Measurements from ENCODE around the gene DEPDC4.
"Not testable (repeated sequence)": the region's sequence is repeated elsewhere in the genome, so short reads cannot be mapped to it uniquely, and the experiment has no call there.

Gene DEPDC4

DNA sequence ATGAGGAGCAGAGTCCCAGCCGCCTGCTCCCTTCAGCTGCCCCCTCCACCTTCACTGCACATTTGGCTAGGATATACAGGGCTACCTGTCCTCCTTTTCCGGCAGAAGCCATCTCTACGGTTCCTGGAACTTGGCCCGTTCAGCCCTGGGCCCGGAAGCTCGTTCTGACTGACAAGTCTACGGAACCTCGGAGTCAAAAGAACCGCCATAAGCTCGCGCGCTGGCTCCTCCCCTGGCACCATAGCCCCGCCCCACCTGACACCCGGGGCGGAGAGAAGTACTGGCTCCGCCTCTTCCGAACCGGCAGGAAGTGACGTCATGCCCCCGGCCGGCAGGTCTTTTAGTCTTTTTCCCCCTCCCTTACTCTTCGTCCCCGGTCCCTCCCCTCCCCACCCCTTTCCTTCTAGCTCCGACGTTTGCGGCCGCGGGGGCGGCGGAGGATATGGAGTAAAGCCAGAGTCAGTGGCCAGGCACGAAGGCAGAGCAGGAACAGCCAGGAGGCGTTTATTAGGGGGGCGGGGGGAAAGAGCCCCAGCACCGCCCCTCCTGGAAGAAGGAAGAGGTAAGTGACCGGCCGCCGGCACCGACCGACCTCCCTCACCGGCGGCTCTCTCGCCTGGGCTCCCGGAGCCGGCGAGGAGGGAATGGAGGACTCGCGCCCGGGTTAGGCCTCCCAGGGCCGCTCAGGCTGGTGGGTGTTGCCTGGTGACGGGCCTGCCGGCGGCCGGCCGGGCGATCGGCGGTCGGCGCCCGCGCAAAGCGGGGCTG, at the start of gene DEPDC4, which contains the start of gene SCYL2:
Gene DEPDC4, minus strand, starts transcription at position 245 of the 768 bp plus-strand sequence. Its CDS starts 3 bp downstream, at position 242.
Gene SCYL2, plus strand, starts transcription at position 343 of the 768 bp plus-strand sequence. CDS start 15,794 bp downstream, outside the sequence.
- peak within 1 kb of the TSS; percentile 92 for H3K9ac ChIP-seq (ENCODE audit: low read depth, low read length)
- H3K27me3 ChIP-seq (ENCODE audit: insufficient read depth, low read length): no peaks in the 10 kb centered on the region
- H3K4me1 ChIP-seq (ENCODE audit: insufficient read depth, low read length): peaks cover 6% of the 10 kb centered on the region; the same call in 1 of the 2 replicates
- peak within 1 kb of the TSS; percentile 98 for H3K4me3 ChIP-seq (ENCODE audit: low read length)
- H3K9me3 ChIP-seq (ENCODE audit: insufficient read depth, low read depth, low read length): no peaks in the 10 kb centered on the region
- no peaks in the 10 kb centered on the region for H3K36me3 ChIP-seq (ENCODE audit: insufficient read depth, low read depth, low read length)
- peak within 1 kb of the TSS; percentile 83 for H3K27ac ChIP-seq (ENCODE audit: low read length)

DNA sequence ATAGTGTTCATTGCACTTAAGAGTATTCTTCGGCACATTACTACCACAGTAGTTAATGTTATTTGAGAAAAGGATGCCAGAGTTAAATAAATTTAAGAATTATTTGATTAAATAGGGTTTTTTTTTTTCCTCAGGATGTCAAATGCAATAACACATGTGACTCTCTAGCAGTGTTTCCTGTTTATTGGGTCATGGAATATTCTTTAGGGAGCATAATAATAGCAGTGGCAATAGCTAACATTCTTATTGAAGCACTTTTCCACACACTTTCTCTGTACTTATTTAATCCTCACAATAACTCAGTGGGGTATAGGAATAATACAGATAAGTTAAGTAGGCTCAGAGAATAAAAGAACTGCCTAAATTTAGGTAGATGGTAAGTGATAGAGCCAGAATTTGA, 44.4 kb upstream of the DEPDC4 start:
- no peak overlapping the region for H3K27ac ChIP-seq (ENCODE audit: low read length)
- H3K36me3 ChIP-seq (ENCODE audit: insufficient read depth, low read depth, low read length): peaks cover 44% of the 10 kb centered on the region
- H3K9ac ChIP-seq (ENCODE audit: low read depth, low read length): no peak overlapping the region
- H3K4me3 ChIP-seq (ENCODE audit: low read length): no peak overlapping the region
- no peaks in the 10 kb centered on the region for H3K27me3 ChIP-seq (ENCODE audit: insufficient read depth, low read length)
- no peaks in the 10 kb centered on the region for H3K4me1 ChIP-seq (ENCODE audit: insufficient read depth, low read length)
- H3K9me3 ChIP-seq (ENCODE audit: insufficient read depth, low read depth, low read length): no peaks in the 10 kb centered on the region

- not testable (repeated sequence) for H3K4me1 ChIP-seq (ENCODE audit: insufficient read depth, low read length); H3K9me3 ChIP-seq (ENCODE audit: insufficient read depth, low read depth, low read length); H3K4me3 ChIP-seq (ENCODE audit: low read length); H3K27ac ChIP-seq (ENCODE audit: low read length); H3K27me3 ChIP-seq (ENCODE audit: insufficient read depth, low read length); H3K9ac ChIP-seq (ENCODE audit: low read depth, low read length)
- peaks cover 26% of the 10 kb centered on the region for H3K36me3 ChIP-seq (ENCODE audit: insufficient read depth, low read depth, low read length)
Observed at GRCh38 chr12:100308138-100308537, 41.3 kb upstream of the DEPDC4 start.

GRCh38 chr12:100304334-100304733, 37.5 kb upstream of the DEPDC4 start:
- H3K9me3 ChIP-seq (ENCODE audit: insufficient read depth, low read depth, low read length); H3K9ac ChIP-seq (ENCODE audit: low read depth, low read length); H3K4me3 ChIP-seq (ENCODE audit: low read length); H3K4me1 ChIP-seq (ENCODE audit: insufficient read depth, low read length); H3K27ac ChIP-seq (ENCODE audit: low read length); H3K27me3 ChIP-seq (ENCODE audit: insufficient read depth, low read length): not testable (repeated sequence)
- H3K36me3 ChIP-seq (ENCODE audit: insufficient read depth, low read depth, low read length): peaks cover 37% of the 10 kb centered on the region

DNA sequence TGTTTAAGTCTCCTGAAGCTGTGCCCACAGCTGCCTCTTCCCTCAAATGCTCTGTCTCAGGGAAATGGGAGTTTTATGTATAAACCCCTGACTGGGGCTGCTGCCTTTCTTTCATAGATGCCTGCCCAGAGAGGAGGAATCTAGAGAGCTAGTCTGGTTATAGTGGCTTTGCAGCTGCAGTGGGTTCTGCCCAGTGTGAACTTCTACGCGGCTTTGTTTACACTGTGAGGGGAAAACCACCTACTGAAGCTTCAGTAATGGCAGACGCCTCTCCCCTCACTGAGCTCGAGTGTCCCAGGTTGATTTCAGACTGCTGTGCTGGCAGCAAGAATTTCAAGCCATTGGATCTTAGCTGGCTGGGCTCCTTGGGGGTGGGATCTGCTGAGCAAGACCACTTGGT, 37.0 kb upstream of the DEPDC4 start:
- Histone ChIP-seq H3K4me3 (ENCODE audit: low read length) (no peak overlapping the region), H3K4me1 (ENCODE audit: insufficient read depth, low read length) (no peaks in the 10 kb centered on the region), H3K27me3 (ENCODE audit: insufficient read depth, low read length) (no peaks in the 10 kb centered on the region), H3K9ac (ENCODE audit: low read depth, low read length) (no peak overlapping the region), H3K27ac (ENCODE audit: low read length) (no peak overlapping the region), H3K36me3 (ENCODE audit: insufficient read depth, low read depth, low read length) (peaks cover 41% of the 10 kb centered on the region), H3K9me3 (ENCODE audit: insufficient read depth, low read depth, low read length) (no peaks in the 10 kb centered on the region; the same call in 1 of the 2 replicates)

GRCh38 chr12:100302081-100302480, 35.2 kb upstream of the DEPDC4 start:
- no peaks in the 10 kb centered on the region for H3K4me1 ChIP-seq (ENCODE audit: insufficient read depth, low read length)
- H3K27me3 ChIP-seq (ENCODE audit: insufficient read depth, low read length): no peaks in the 10 kb centered on the region
- no peaks in the 10 kb centered on the region; the same call in 1 of the 2 replicates for H3K9me3 ChIP-seq (ENCODE audit: insufficient read depth, low read depth, low read length)
- H3K36me3 ChIP-seq (ENCODE audit: insufficient read depth, low read depth, low read length): peaks cover 55% of the 10 kb centered on the region
- H3K27ac ChIP-seq (ENCODE audit: low read length): no peak overlapping the region
- no peak overlapping the region for H3K4me3 ChIP-seq (ENCODE audit: low read length)
- no peak overlapping the region for H3K9ac ChIP-seq (ENCODE audit: low read depth, low read length)

GRCh38 chr12:100295764-100296555, 29.1 kb upstream of the DEPDC4 start:
- Histone ChIP-seq H3K9me3 (ENCODE audit: insufficient read depth, low read depth, low read length) (no peaks in the 10 kb centered on the region), H3K4me3 (ENCODE audit: low read length) (no peak overlapping the region), H3K36me3 (ENCODE audit: insufficient read depth, low read depth, low read length) (peaks cover 53% of the 10 kb centered on the region), H3K27ac (ENCODE audit: low read length) (no peak overlapping the region), H3K4me1 (ENCODE audit: insufficient read depth, low read length) (no peaks in the 10 kb centered on the region), H3K9ac (ENCODE audit: low read depth, low read length) (no peak overlapping the region), H3K27me3 (ENCODE audit: insufficient read depth, low read length) (no peaks in the 10 kb centered on the region)

- not testable (repeated sequence) for H3K9ac ChIP-seq (ENCODE audit: low read depth, low read length); H3K27ac ChIP-seq (ENCODE audit: low read length); H3K4me3 ChIP-seq (ENCODE audit: low read length); H3K4me1 ChIP-seq (ENCODE audit: insufficient read depth, low read length); H3K27me3 ChIP-seq (ENCODE audit: insufficient read depth, low read length); H3K9me3 ChIP-seq (ENCODE audit: insufficient read depth, low read depth, low read length)
- peaks cover 41% of the 10 kb centered on the region for H3K36me3 ChIP-seq (ENCODE audit: insufficient read depth, low read depth, low read length)
Observed at GRCh38 chr12:100294366-100294765, 27.5 kb upstream of the DEPDC4 start.

DNA sequence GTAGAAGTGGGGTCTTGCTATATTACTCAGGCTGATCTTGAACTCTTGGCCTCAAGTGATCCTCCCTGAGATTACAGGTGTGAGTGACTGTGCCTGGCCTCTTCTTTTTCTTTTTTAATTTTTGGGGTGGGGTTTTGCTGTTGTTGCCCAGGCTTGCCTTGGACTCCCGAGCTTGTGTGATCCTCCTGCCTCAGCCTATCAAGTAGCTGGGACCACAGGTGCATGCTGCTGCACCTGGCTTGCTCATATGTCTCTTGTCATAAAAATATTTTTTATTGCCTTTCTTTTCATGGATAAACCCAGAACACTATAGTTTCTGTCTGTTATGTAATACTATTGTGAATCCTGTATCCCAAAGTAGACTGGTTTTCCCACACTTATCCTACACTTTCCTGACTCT, 26.1 kb upstream of the DEPDC4 start:
- Histone ChIP-seq H3K27me3 (ENCODE audit: insufficient read depth, low read length) (no peaks in the 10 kb centered on the region), H3K27ac (ENCODE audit: low read length) (no peak overlapping the region), H3K4me3 (ENCODE audit: low read length) (no peak overlapping the region)

GRCh38 chr12:100290016-100290415, 23.1 kb upstream of the DEPDC4 start:
- Histone ChIP-seq H3K9ac (ENCODE audit: low read depth, low read length) (no peak overlapping the region), H3K36me3 (ENCODE audit: insufficient read depth, low read depth, low read length) (peaks cover 20% of the 10 kb centered on the region), H3K4me1 (ENCODE audit: insufficient read depth, low read length) (no peaks in the 10 kb centered on the region)

More for the DNA sequence above, 26.1 kb upstream of the DEPDC4 start:
- no peaks in the 10 kb centered on the region for H3K9me3 ChIP-seq (ENCODE audit: insufficient read depth, low read depth, low read length)
- peaks cover 30% of the 10 kb centered on the region for H3K36me3 ChIP-seq (ENCODE audit: insufficient read depth, low read depth, low read length)
- H3K4me1 ChIP-seq (ENCODE audit: insufficient read depth, low read length): no peaks in the 10 kb centered on the region
- H3K9ac ChIP-seq (ENCODE audit: low read depth, low read length): no peak overlapping the region

DNA sequence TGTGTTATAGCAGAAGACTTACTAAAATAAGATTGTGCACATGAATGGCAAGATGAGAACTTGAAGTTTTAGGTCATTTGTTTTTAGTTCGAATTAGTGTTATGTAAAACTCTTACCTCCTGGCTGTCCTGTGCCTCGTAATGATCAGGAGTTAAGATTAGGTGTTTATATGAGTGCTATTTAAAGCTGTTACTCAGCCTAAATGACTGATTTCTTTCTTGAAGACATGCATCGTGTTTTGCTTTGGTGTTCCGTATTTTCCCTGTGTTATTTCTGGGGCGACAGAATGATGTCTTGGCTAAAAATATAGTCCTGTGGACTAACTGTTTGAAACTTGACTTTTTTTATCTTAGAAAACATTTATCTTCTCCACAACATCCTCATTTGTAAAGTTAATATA, 22.2 kb upstream of the DEPDC4 start:
- H3K27ac ChIP-seq (ENCODE audit: low read length): no peak overlapping the region
- H3K4me1 ChIP-seq (ENCODE audit: insufficient read depth, low read length): no peaks in the 10 kb centered on the region
- no peak overlapping the region for H3K9ac ChIP-seq (ENCODE audit: low read depth, low read length)

More at GRCh38 chr12:100290016-100290415, 23.1 kb upstream of the DEPDC4 start:
- H3K9me3 ChIP-seq (ENCODE audit: insufficient read depth, low read depth, low read length): no peaks in the 10 kb centered on the region
- no peak overlapping the region for H3K27ac ChIP-seq (ENCODE audit: low read length)
- no peaks in the 10 kb centered on the region for H3K27me3 ChIP-seq (ENCODE audit: insufficient read depth, low read length)
- no peak overlapping the region for H3K4me3 ChIP-seq (ENCODE audit: low read length)

DNA sequence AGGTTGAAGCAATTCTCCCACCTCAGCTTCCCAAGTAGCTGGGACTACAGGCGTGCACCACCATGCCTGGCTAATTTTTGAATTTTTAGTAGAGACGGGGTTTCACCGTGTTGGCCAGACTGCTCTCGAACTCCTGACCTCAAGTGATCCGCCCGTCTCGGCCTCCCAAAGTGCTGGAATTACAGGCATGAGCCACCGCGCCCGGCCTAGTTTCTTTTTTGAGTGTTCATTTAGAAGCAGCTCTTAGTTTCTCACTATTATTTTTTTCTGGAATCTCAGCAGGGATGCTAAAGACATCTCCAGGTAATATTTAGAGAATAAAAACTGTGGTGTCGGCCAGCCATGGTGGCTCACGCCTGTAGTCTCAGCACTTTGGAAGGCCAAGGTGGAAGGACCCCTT, 17.7 kb upstream of the DEPDC4 start:
- H3K9me3 ChIP-seq (ENCODE audit: insufficient read depth, low read depth, low read length); H3K9ac ChIP-seq (ENCODE audit: low read depth, low read length); H3K27ac ChIP-seq (ENCODE audit: low read length); H3K4me3 ChIP-seq (ENCODE audit: low read length); H3K4me1 ChIP-seq (ENCODE audit: insufficient read depth, low read length); H3K27me3 ChIP-seq (ENCODE audit: insufficient read depth, low read length); H3K36me3 ChIP-seq (ENCODE audit: insufficient read depth, low read depth, low read length): not testable (repeated sequence)

More for the DNA sequence above, 22.2 kb upstream of the DEPDC4 start:
- Histone ChIP-seq H3K4me3 (ENCODE audit: low read length) (no peak overlapping the region), H3K27me3 (ENCODE audit: insufficient read depth, low read length) (no peaks in the 10 kb centered on the region), H3K9me3 (ENCODE audit: insufficient read depth, low read depth, low read length) (no peaks in the 10 kb centered on the region), H3K36me3 (ENCODE audit: insufficient read depth, low read depth, low read length) (peaks cover 22% of the 10 kb centered on the region)
